Ishikawa (cell line): Measurements from ENCODE around the gene MYH9.

Source experiments
- EP300 ChIP-seq: IDR thresholded peaks from 2 replicates; pipeline ENCODE4 v1.6.1; 2012; ENCODE audit warnings: borderline replicate concordance
- RAD21 ChIP-seq: IDR thresholded peaks from 2 replicates; pipeline ENCODE4 v1.6.1; 2012; ENCODE audit warnings: low read depth
- REST ChIP-seq: IDR thresholded peaks from 2 replicates; pipeline ENCODE4 v1.6.1; 2012; ENCODE audit warnings: low read depth, mild to moderate bottlenecking
- TAF1 ChIP-seq: IDR thresholded peaks from 2 replicates; pipeline ENCODE4 v1.6.1; 2012; ENCODE audit warnings: low read depth, mild to moderate bottlenecking

- TF ChIP-seq TAF1: no peak
- TF ChIP-seq REST: no peak
- no peak for TF ChIP-seq EP300
- TF ChIP-seq RAD21: no peak
Measured at GRCh38 chr22:36243986-36244385, 143.8 kb downstream of the MYH9 start.
